HCT116 (cell line): Measurements from ENCODE around the gene TSPAN2. TPM values are rescaled to one million over a fixed set of nuclear protein-coding genes. Genes with fewer than 3 reads are reported as not detected.

Source experiments
- ATAC-seq: fragments of 200-7000 bp; cut with Tn5 transposase; 2 replicates; pipeline ENCODE4 v1.9.1; 2020; ENCODE audit warnings: mild to moderate bottlenecking, moderate library complexity
- BruUV-seq: library from RNA; stranded (reverse); fragments of 400-500 nt; replicated peaks from 2 replicates; lab custom pipeline; 2021; lab: Mats Ljungman, UMichigan
- CTCF ChIA-PET: fragments of 300-600 bp; sonication (Branson Sonifier 250); formaldehyde crosslinking; loops from one replicate; lab custom pipeline; 2021; ENCODE audit warnings: antibody characterized with exemption; lab: Charles Lee
- POLR2A ChIA-PET: fragments of 300-600, 350-600 bp; sonication (Branson Sonifier 250); formaldehyde crosslinking; loops from one replicate; lab custom pipeline; 2021; ENCODE audit warnings: antibody characterized with exemption; lab: Charles Lee
- RAD21 ChIA-PET, 2 experiments: fragments of 300-600 bp; sonication (Branson Sonifier 250); formaldehyde crosslinking; loops; one replicate each; lab custom pipeline; 2023; ENCODE audit warnings: low total read pairs in 2 of 2; ENCODE audit not compliant: uncharacterized antibody in 2 of 2, unreplicated experiment in 2 of 2, low non-redundant PET in 1 of 2; lab: Charles Lee
- DNase-seq: peaks from one replicate; pipeline ENCODE4 v3.0.0-alpha.2; 2010; ENCODE audit warnings: low read depth, low spot score
- H2AFZ ChIP-seq: fragments of 200-600 bp; shearing (Covaris generic), sonication (generic); 2 replicates; pipeline ENCODE4 v1.6.1; 2017; ENCODE audit warnings: low read depth, mixed run types, mixed read lengths, antibody characterized with exemption, low read length; ENCODE audit not compliant: poor library complexity, severe bottlenecking
- H3K27ac ChIP-seq: 2 replicates; pipeline ENCODE4 v1.5.1; 2012; ENCODE audit warnings: low read depth, low read length
- H3K27me3 ChIP-seq: fragments of 200-600 bp; sonication (generic); 2 replicates; pipeline ENCODE4 v1.6.1; 2016; ENCODE audit warnings: mixed run types, low read length, mixed read lengths; ENCODE audit not compliant: insufficient read depth
- H3K36me3 ChIP-seq, 2 experiments: fragments of 200-500 bp in 1 of 2; fragments of 200-600 bp in 1 of 2; sonication (Bioruptor generic) in 1 of 2; sonication (generic) in 1 of 2; 2 replicates each; pipeline versions ENCODE4 v1.5.1 to v1.6.1; 2014 to 2016; ENCODE audit warnings: low read length in 2 of 2, inconsistent platforms in 1 of 2, mixed read lengths in 1 of 2, mixed run types in 1 of 2; ENCODE audit not compliant: insufficient read depth in 2 of 2, control insufficient read depth in 1 of 2
- H3K4me1 ChIP-seq, 2 experiments: fragments of 200-600 bp in 1 of 2; sonication (generic) in 1 of 2; 2 replicates each; pipeline versions ENCODE4 v1.5.1 to v1.6.1; 2012 to 2017; ENCODE audit warnings: low read length in 2 of 2, inconsistent platforms in 1 of 2, mild to moderate bottlenecking in 1 of 2, mixed read lengths in 1 of 2, mixed run types in 1 of 2, moderate library complexity in 1 of 2; ENCODE audit not compliant: insufficient read depth in 2 of 2, control insufficient read depth in 1 of 2
- H3K4me2 ChIP-seq: fragments of 200-600 bp; sonication (generic); 2 replicates; pipeline ENCODE4 v1.6.1; 2017; ENCODE audit warnings: mixed run types, low read length, mixed read lengths
- H3K4me3 ChIP-seq, 2 experiments: fragments of 200-600 bp in 1 of 2; sonication (generic) in 1 of 2; replicated peaks in 1 of 2; 2 replicates each; pipeline ENCODE4 v1.5.1; 2011 to 2016; ENCODE audit warnings: low read length in 2 of 2, control low read depth in 1 of 2, low read depth in 1 of 2, mild to moderate bottlenecking in 1 of 2, mixed read lengths in 1 of 2, mixed run types in 1 of 2
- H3K79me2 ChIP-seq: fragments of 200-600 bp; sonication (generic); 2 replicates; pipeline ENCODE4 v1.6.1; 2017; ENCODE audit warnings: mild to moderate bottlenecking, mixed run types, low read length, moderate library complexity, mixed read lengths; ENCODE audit not compliant: insufficient read depth
- H3K9ac ChIP-seq: fragments of 200-600 bp; sonication (generic); 2 replicates; pipeline ENCODE4 v1.6.1; 2016; ENCODE audit warnings: low read length, mixed read lengths
- H3K9me2 ChIP-seq: fragments of 200-600 bp; sonication (generic), shearing (Covaris generic); 2 replicates; pipeline ENCODE4 v1.6.1; 2017; ENCODE audit warnings: mixed run types, mild to moderate bottlenecking, moderate library complexity; ENCODE audit not compliant: insufficient read depth
- H3K9me3 ChIP-seq, 2 experiments: fragments of 200-500 bp in 1 of 2; fragments of 200-600 bp in 1 of 2; sonication (Bioruptor generic) in 1 of 2; sonication (generic) in 1 of 2; 2 replicates each; pipeline ENCODE4 v1.6.1; 2014 to 2017; ENCODE audit warnings: low read length in 2 of 2, mixed read lengths in 2 of 2, inconsistent platforms in 1 of 2, low read depth in 1 of 2, mild to moderate bottlenecking in 1 of 2, mixed run types in 1 of 2, moderate library complexity in 1 of 2; ENCODE audit not compliant: control insufficient read depth in 1 of 2, insufficient read depth in 1 of 2
- H4K20me1 ChIP-seq: fragments of 200-600 bp; sonication (generic), shearing (Covaris generic); 2 replicates; pipeline ENCODE4 v1.6.1; 2017; ENCODE audit warnings: mixed run types, mild to moderate bottlenecking, moderate library complexity; ENCODE audit not compliant: insufficient read depth
- CBX3 ChIP-seq: IDR thresholded peaks from 2 replicates; pipeline ENCODE4 v1.6.1; 2012; ENCODE audit warnings: low read depth
- CEBPB ChIP-seq: IDR thresholded peaks from 2 replicates; pipeline ENCODE4 v1.6.1; 2012; ENCODE audit warnings: low read depth
- ELF1 ChIP-seq: IDR thresholded peaks from 2 replicates; pipeline ENCODE4 v1.6.1; 2012; ENCODE audit warnings: low read depth, borderline replicate concordance
- EZH2phosphoT487 ChIP-seq: fragments of 200-600 bp; IDR thresholded peaks from 2 replicates; pipeline ENCODE4 v1.6.1; 2018; ENCODE audit warnings: antibody characterized with exemption, borderline replicate concordance
- MAX ChIP-seq: IDR thresholded peaks from 2 replicates; pipeline ENCODE4 v1.6.1; 2012
- REST ChIP-seq: IDR thresholded peaks from 2 replicates; pipeline ENCODE4 v1.6.1; 2012; ENCODE audit warnings: low read depth
- YY1 ChIP-seq: IDR thresholded peaks from 2 replicates; pipeline ENCODE4 v1.6.1; 2011; ENCODE audit warnings: low read length, low read depth, moderate library complexity, mild to moderate bottlenecking; ENCODE audit not compliant: insufficient replicate concordance; ENCODE audit errors: extremely low read depth
- ZBTB33 ChIP-seq: IDR thresholded peaks from 2 replicates; pipeline ENCODE4 v1.6.1; 2011; ENCODE audit warnings: mild to moderate bottlenecking, low read length, moderate library complexity; ENCODE audit not compliant: insufficient replicate concordance; ENCODE audit errors: extremely low read depth
- ZFX ChIP-seq: fragments of 450-650 bp; IDR thresholded peaks from 2 replicates; pipeline ENCODE4 v1.6.1; 2017
- intact Hi-C: fragments of 100-400 bp; cut with micrococcal nuclease; formaldehyde crosslinking; loops from 2 replicates; pipeline ENCODE4 v1.10.0; 2022
- total RNA-seq: library from RNA; stranded (reverse); gene quantifications from one replicate; pipeline ENCODE4 v1.2.1, GENCODE V29; 2021; ENCODE audit not compliant: unreplicated experiment

TSPAN2 gene
- total RNA-seq, 1 experiment from 2014 or later = 0.98 TPM

GRCh38 chr1:115120296-115120695 is 31.0 kb upstream of the TSPAN2 start:
- no peak for DNase-seq
- Histone ChIP-seq H3K4me1 (peaks cover 0 to 11% of the 10 kb centered on the region in 2 experiments; a peak in 1 of 4 replicates), H3K4me2 (no peak overlapping the region), H2AFZ (no peak overlapping the region), H3K27ac (no peak overlapping the region), H3K4me3 (no peak overlapping the region), H3K79me2 (no peaks in the 10 kb centered on the region), H3K27me3 (no peaks in the 10 kb centered on the region), H3K9me2 (no peaks in the 10 kb centered on the region), H3K9me3 (0 out of 4 replicates have a peak, but pooled peaks cover 0 to 4% of the 10 kb centered on the region in 2 experiments), H3K9ac (no peak overlapping the region), H3K36me3 (no peaks in the 10 kb centered on the region), H4K20me1 (no peaks in the 10 kb centered on the region)
- POLR2A ChIA-PET = no interaction called here
- CTCF ChIA-PET = no interaction called here
- no peak for ATAC-seq
- intact Hi-C loops = no loop called here
- TF ChIP-seq ZBTB33 (no peak), YY1 (no peak), EZH2phosphoT487 (no peak), MAX (no peak), ELF1 (no peak), REST (no peak), CEBPB (no peak), ZFX (no peak), CBX3 (no peak)
- no TSS peak for BruUV-seq
- RAD21 ChIA-PET = no interaction called here
